HG03280 (cell line): Measurements from ENCODE around the gene WNT2B.

Experiments
- ATAC-seq: cut with Tn5 transposase; IDR thresholded peaks from one replicate; pipeline ENCODE4 v1.9.1; 2021; ENCODE audit warnings: mild to moderate bottlenecking, moderate library complexity; ENCODE audit not compliant: unreplicated experiment

Gene WNT2B

GRCh38 chr1:112564081-112564480 is 55.3 kb downstream of the WNT2B start:
- no peak for ATAC-seq

DNA sequence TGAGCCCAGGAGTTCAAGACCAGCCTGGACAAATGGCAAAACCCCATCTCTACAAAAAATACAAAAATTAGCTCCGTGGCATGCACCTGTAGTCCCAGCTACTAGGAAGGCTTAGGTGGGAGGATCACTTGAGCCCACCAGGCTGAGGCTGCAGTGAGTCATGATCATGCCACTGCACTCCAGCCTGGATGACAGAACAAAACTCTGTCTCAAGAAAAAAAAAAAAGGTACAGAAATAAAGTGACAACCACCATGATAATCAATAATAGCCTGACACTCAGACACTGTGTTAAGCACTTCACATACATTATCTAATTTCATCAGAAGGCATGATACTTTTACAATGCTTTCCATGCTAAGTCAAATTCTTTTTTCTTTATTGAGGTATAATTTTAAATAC is 57.0 kb downstream of the WNT2B start:
- no peak for ATAC-seq

GRCh38 chr1:112575154-112575804 is 66.5 kb downstream of the WNT2B start:
- ATAC-seq = no peak

DNA sequence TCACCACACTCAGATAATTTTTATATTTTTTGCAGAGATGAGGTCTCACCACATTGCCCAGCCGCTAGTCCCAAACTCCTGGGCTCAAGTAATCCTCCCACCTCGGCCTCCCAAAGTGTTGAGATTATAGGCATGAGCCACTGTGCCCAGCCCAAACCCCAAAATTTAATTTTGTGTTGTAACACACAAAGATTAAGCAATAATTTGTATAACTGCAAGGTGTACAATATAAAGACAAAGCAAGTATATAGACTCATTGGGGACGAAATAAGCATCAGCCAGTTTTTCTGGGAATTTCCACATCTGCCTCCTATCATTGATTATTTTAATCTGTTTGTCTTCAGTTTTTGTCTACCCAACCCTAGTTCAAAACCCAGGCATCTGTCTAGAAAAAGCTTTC is 67.5 kb downstream of the WNT2B start:
- no peak for ATAC-seq
